ENCODE results near the gene DCTN3. TPM values are rescaled to one million over a fixed set of nuclear protein-coding genes. Genes with fewer than 3 reads are reported as not detected.

DCTN3 gene
- total and polyA plus RNA-seq, 2 donors (not counting 3 experiments of a cell fraction or from before 2014, with no cell fraction given), result 91.0 to 170 TPM

DNA sequence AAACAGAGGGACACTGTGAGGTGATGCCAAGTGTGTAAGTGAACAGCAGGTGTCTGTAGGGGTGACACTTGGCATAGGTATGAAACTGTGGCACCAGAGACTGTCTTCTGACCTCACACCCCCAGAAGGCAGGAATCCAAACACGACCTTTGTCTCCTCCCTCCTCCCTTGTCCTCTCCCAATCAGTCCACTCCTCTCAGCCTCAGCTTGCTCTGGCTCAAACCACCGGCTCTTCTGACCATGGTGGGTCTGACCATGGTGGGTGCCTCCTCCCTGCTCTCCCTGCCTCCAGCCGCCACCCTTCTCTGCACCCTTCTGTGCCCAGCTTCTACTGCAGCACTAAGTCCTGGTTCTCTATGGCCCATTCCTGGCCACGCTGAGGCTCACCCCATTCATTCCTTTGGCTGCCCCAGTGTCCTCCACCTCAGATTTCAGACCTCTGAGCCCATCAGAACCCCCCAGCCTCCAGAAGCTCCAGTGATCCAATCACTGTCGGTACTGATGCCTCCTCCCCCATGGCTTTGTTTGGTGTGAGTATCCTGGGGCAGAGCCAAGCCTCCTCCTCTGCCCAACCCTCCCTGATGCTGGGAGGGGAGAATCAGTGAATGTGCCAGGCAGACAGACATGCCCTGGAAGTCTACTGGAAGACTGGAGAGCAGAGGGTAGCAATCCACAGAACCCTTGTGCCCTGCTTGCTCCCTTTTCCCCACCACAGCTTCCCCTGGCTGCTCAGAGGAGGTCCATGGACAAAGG is 10.3 kb upstream of the DCTN3 start:
- DNase-seq (ENCODE audit: low read depth, low spot score) (no peak), FAIRE-seq (no peak)
- Histone ChIP-seq H3K4me2 (ENCODE audit: insufficient read depth, low read length) (no peak overlapping the region), H3K9ac (replicated peaks; ENCODE audit: extremely low read depth, insufficient read depth, low read length) (no peak overlapping the region), H3K4me3 (replicated peaks in 1 of 3; ENCODE audit: insufficient read depth in 1 of 3, low read depth in 1 of 3, low read length in 3 of 3) (no peak overlapping the region), H3K79me2 (ENCODE audit: control insufficient read depth, insufficient read depth, low read length) (peaks cover 4% of the 10 kb centered on the region), H3K4me1 (ENCODE audit: control insufficient read depth, extremely low read depth, insufficient read depth, low read length) (peaks cover 10% of the 10 kb centered on the region), H4K20me1 (replicated peaks; ENCODE audit: control insufficient read depth, extremely low read depth, insufficient read depth, low read length) (no peaks in the 10 kb centered on the region), H3K36me3 (ENCODE audit: control insufficient read depth in 2 of 2, extremely low read depth in 1 of 2, insufficient read depth in 2 of 2, low read length in 2 of 2) (peaks cover 0 to 2% of the 10 kb centered on the region in 2 experiments), H2AFZ (ENCODE audit: low read depth, low read length) (no peak overlapping the region), H3K27me3 (ENCODE audit: control insufficient read depth in 2 of 2, insufficient read depth in 2 of 2, low read length in 2 of 2) (peaks cover 50 to 58% of the 10 kb centered on the region in 2 experiments), H3K9me3 (replicated peaks; ENCODE audit: control insufficient read depth, insufficient read depth, low read length) (no peaks in the 10 kb centered on the region), H3K9me1 (replicated peaks; ENCODE audit: control insufficient read depth, extremely low read depth, insufficient read depth, low read length) (no peaks in the 10 kb centered on the region), H3K27ac (ENCODE audit: insufficient read depth, low read depth, low read length) (no peak overlapping the region)
- TF ChIP-seq, protein P1, sequence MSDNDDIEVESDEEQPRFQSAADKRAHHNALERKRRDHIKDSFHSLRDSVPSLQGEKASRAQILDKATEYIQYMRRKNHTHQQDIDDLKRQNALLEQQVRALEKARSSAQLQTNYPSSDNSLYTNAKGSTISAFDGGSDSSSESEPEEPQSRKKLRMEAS (IDR thresholded peaks at IDR 0.05; ENCODE audit: insufficient read depth, insufficient read length), result no peak
- TF ChIP-seq JUN (IDR thresholded peaks at IDR 0.05; ENCODE audit: borderline replicate concordance, insufficient read depth, insufficient read length, low read depth) (no peak), MYC (IDR thresholded peaks at IDR 0.05; ENCODE audit: low read depth, low read length) (no peak), POLR2A (IDR thresholded peaks at IDR 0.05; ENCODE audit: low read depth, low read length) (no peak), EZH2 (IDR thresholded peaks at IDR 0.05; ENCODE audit: borderline replicate concordance, low read depth, low read length, severe bottlenecking) (no peak), CTCF (IDR thresholded peaks at IDR 0.05; ENCODE audit: extremely low read depth in 1 of 2, insufficient read depth in 1 of 2, low read depth in 1 of 2, low read length in 2 of 2) (no peak), FOS (IDR thresholded peaks at IDR 0.05; ENCODE audit: borderline replicate concordance, insufficient read depth, low read length) (no peak), POLR2AphosphoS5 (IDR thresholded peaks at IDR 0.05; ENCODE audit: insufficient read depth, low read depth, low read length) (no peak), GATA2 (IDR thresholded peaks at IDR 0.05; ENCODE audit: insufficient read depth, insufficient read length, low read depth, low read length) (no peak)
- ChIA-PET CTCF (interaction anchor here (0.7 to 1.0 kb wide), 3 partner anchors 10 to 72 kb away, joined by 3 read pairs; partner anchors contain the start of gene DCTN3), POLR2A (no interaction called here)
- BruUV-seq (replicated peaks), result no TSS peak
- dilution Hi-C loops (cut with MboI; ENCODE audit: extremely low pct_ligation_motif_present, low sequenced_read_pairs) (no loop called here), intact Hi-C loops (cut with micrococcal nuclease) (no loop called here)
